HG03280 (cell line): ENCODE data around the gene GFOD1.
"Not testable (repeated sequence)": the region's sequence is repeated elsewhere in the genome, so short reads cannot be mapped to it uniquely, and the experiment has no call there.

Experiments
- ATAC-seq: cut with Tn5 transposase; IDR thresholded peaks from one replicate; pipeline ENCODE4 v1.9.1; 2021; ENCODE audit warnings: mild to moderate bottlenecking, moderate library complexity; ENCODE audit not compliant: unreplicated experiment

Gene GFOD1

GRCh38 chr6:13407709-13408695, 79.4 kb downstream of the GFOD1 start:
- no peak for ATAC-seq

- no peak for ATAC-seq
These were observed 80.1 kb downstream of the GFOD1 start for GRCh38 chr6:13407368-13407708.

- no peak for ATAC-seq
These were observed 80.6 kb downstream of the GFOD1 start for GRCh38 chr6:13406781-13407180.

GRCh38 chr6:13405961-13406477, 81.4 kb downstream of the GFOD1 start:
- ATAC-seq = no peak

- no peak for ATAC-seq
These were observed 82.5 kb downstream of the GFOD1 start for GRCh38 chr6:13404892-13405254.

- ATAC-seq = no peak
These were observed 83.0 kb downstream of the GFOD1 start for GRCh38 chr6:13404228-13404891.

- ATAC-seq = no peak
These were observed 84.7 kb downstream of the GFOD1 start for GRCh38 chr6:13402711-13403110.

GRCh38 chr6:13400772-13401171, 86.6 kb downstream of the GFOD1 start:
- ATAC-seq = no peak

GRCh38 chr6:13398421-13398994, 88.9 kb downstream of the GFOD1 start:
- no peak for ATAC-seq

- ATAC-seq = no peak
These were observed 89.4 kb downstream of the GFOD1 start for GRCh38 chr6:13398069-13398381.

- ATAC-seq = peak; percentile 67
These were observed 89.9 kb downstream of the GFOD1 start for GRCh38 chr6:13397359-13398068.

- ATAC-seq = no peak
These were observed 91.1 kb downstream of the GFOD1 start for GRCh38 chr6:13396241-13396792.

- ATAC-seq = peak; percentile 42
These were observed 91.8 kb downstream of the GFOD1 start for GRCh38 chr6:13395272-13396237.

GRCh38 chr6:13392462-13392861, 94.9 kb downstream of the GFOD1 start:
- no peak for ATAC-seq

- ATAC-seq = no peak
These were observed 95.9 kb downstream of the GFOD1 start for GRCh38 chr6:13391537-13391936.

- ATAC-seq = no peak
These were observed 96.7 kb downstream of the GFOD1 start for GRCh38 chr6:13390658-13391057.

GRCh38 chr6:13389237-13389636, 98.2 kb downstream of the GFOD1 start:
- not testable (repeated sequence) for ATAC-seq

- not testable (repeated sequence) for ATAC-seq
These were observed 98.6 kb downstream of the GFOD1 start for GRCh38 chr6:13388769-13389168.

- no peak for ATAC-seq
These were observed 102.4 kb downstream of the GFOD1 start for GRCh38 chr6:13384966-13385365.

- no peak for ATAC-seq
These were observed 102.9 kb downstream of the GFOD1 start for GRCh38 chr6:13384506-13384905.
